NOMO-1 treated with dmso at 0.1 percent for 144 hours (cell line): ENCODE results near the gene TIMP2.
"Not testable (repeated sequence)": the region's sequence is repeated elsewhere in the genome, so short reads cannot be mapped to it uniquely, and the experiment has no call there.

ENCODE experiments used
- DNase-seq: peaks from one replicate; lab custom pipeline; 2025; ENCODE audit not compliant: unreplicated experiment; lab: John Stamatoyannopoulos, UW

TIMP2 gene

DNA sequence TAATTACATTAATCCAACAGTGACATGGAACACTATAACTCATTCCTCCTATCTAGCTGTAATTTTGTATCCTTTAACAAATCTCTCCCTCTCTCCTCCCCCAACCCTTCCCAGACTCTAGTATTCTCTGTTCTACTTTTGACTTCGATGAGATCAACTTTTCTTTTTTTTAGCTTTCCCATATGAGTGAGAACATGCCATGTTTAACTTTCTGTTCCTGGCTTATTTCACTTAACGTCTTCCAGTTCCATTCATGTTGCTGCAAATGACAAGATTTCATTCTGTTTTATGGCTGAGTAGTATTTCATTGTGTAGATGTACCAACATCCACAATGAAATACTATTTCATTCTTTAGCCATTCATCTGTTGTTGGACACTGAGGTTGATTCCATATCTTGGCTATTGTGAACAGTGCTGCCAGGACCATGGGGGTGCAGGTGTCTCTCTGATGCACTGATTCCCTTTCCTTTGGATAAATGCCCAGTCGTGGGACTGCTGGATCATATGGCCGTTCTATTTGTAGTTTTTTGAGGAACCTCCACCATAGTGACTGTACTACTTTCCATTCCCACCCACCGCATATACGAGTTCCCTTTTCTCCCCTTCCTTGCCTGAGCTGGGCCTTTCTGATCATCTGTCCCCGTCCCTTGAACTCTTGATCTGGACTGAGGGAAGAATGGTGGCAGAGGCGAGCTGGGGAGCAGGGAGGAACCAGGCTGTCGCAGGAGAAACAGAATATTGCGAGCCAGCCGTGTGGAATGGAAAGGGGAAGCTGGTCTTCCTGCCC is 14.5 kb downstream of the TIMP2 start:
- peak; percentile 57 for DNase-seq

DNA sequence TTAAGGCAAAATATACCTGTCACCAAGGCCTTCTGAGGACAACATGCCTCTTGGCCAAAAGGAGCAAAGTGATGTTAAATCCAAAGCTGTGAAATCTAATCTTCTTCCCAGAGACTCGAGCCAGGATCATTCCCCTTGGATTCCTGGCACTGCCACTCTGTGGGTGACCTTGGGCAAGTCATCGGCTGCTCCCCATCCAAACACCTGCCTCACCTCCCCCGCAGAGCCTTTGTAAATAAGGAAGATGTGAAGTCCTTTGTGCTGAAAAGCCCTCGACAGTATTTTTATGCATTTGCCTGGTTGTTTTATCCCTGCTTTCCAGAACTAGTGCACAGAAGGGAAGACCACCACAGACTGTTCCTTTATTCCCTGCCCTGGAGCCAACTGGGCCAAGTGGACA is 16.8 kb downstream of the TIMP2 start:
- no peak for DNase-seq

- DNase-seq: no peak
Observed at GRCh38 chr17:78905541-78905940, 19.6 kb downstream of the TIMP2 start.

DNA sequence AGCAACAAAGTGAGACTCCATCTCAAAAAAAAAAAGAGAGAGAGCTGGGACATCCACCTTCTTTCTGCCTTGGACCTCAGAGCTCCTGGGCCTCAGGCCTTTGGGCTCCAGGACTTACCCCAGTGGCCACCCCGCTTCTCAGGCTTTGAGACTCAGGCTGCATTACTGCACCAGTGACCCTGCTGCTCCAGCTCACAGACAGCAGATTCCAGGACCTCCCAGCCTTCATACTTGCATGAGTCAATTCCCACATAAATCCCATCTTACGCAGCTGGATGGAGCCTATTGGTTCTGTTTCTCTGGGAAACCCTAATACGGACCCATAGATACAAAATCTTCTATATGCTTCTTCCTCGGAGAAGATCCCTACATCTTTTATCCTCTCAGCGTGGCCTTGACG is 20.1 kb downstream of the TIMP2 start:
- DNase-seq: no peak

GRCh38 chr17:78904371-78904770 is 20.8 kb downstream of the TIMP2 start:
- DNase-seq: no peak

DNA sequence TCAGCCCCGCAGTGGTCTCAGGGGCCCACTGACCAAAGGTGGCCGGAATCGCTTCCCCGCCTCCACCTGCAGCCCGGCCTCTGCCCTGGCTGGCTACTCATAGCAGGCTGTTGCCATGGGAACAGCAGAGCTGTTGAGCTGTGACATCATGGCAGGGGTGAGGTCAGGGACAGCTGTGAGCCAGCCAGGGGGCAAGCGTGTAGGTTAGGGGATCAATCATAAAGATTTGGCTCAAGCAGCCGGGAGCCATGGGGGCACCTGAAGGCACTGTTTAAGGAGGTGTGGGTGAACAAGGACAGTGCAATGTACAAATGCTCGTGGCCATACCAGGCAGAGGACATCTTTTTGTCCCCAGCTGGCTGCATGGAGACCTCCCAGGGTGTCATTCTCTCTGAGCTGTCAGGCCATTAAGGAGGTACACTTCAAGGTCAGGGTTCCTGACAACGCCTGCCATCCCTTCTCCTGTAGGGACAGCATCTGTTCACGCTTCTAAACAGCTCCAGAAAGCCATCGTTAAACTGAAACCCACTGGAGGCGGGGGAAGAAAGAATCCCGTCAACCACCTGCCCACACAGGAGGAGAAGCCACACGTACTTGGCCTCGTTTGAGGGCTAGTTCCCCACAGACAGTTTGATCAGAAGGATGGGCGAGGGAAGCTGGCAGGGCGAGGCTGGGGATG is 21.9 kb downstream of the TIMP2 start, which contains the start of gene CEP295NL:
Gene CEP295NL, minus strand, starts transcription at position 101 of the 679 bp plus-strand sequence. CDS start 1,373 bp downstream, outside the sequence.
- no peak for DNase-seq

- not testable (repeated sequence) for DNase-seq
Observed at GRCh38 chr17:78902231-78902630, 23.0 kb downstream of the TIMP2 start.

GRCh38 chr17:78901806-78902205 is 23.4 kb downstream of the TIMP2 start:
- no peak for DNase-seq

DNA sequence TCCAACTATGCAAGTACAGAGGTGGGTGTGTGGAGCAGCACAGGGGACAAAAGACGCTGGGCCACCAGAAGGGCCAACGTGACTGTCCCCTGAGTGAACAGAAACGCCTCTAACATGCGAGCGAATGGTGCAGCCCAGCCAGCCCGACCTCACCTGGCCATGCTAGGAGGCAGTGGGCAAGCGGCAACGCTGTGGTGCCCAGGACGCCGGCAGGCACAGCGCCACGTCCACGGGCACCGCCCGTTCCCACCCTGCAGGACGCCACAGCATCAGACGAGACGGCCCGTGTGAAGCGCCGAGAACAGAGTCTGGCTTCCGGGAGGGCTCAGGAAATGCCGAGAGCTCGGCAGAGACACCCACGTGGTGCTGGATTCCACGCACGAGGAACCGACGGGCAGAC is 24.4 kb downstream of the TIMP2 start:
- DNase-seq: no peak

DNA sequence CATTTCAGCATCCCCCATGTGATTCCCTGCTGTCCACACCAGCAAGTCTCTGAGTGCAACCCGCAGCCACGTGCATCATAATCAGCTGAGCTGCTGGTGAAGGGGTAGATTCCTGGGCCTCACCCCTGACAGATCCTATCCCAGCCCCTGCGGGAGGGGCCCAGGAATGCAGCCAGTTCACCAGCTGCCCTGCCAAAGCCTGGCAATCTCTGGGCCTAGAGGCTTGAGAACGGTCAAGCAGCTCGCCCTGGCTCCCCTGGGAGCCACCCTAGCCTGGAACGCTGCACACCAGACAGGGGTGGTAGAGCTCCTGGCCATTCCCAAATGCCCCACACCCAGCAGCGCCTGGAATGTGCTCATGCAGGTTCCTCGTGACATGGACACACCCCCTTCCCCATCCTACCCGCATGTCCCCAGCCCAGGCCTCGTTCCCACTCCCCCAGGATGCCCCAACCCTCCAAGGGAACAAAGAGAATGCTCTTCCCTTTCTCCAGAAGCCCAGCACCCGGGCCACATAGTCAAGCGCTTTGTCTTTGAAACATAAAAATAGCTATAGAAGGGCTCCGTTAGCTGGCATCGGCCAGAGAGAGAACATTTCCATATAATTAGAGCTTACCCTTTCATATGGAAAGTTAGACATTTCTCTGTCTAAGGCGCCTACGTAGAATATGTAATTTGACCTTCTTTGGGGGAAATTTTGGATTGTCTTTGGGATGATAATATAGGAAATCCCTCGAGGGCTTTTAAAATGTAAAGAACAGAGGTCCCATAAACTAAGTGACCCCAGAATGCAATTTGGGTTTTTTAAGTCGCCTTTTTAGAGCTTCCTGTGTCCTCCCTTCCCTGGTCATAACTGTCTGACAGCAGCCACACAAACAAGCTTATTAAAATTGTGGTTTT is 25.6 kb downstream of the TIMP2 start:
- DNase-seq: no peak

DNA sequence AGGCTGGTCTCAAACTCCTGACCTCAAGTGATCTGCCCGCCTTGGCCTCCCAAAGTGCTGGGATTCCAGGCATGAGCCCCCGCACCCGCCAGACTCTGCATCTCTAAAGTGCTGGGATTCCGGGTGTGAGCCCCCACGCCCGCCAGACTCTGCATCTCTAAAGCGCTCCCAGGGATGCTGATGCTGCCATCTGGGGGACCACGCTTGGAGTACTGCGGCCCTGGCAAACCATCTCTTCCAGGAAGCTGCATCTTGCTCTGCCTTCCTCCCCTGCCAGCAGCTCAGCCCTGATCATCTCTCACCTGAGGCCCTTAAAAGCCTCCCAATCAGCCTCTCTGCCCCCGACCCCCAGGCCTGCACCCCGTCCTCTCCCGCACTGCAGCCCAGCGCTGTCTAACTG is 26.2 kb downstream of the TIMP2 start:
- no peak for DNase-seq

GRCh38 chr17:78898075-78898836 is 26.9 kb downstream of the TIMP2 start:
- DNase-seq: no peak

GRCh38 chr17:78897664-78898047 is 27.5 kb downstream of the TIMP2 start:
- no peak for DNase-seq

GRCh38 chr17:78896834-78897663 is 28.1 kb downstream of the TIMP2 start:
- no peak for DNase-seq

GRCh38 chr17:78896091-78896833 is 28.9 kb downstream of the TIMP2 start:
- no peak for DNase-seq

GRCh38 chr17:78895322-78895721 is 29.9 kb downstream of the TIMP2 start:
- no peak for DNase-seq

DNA sequence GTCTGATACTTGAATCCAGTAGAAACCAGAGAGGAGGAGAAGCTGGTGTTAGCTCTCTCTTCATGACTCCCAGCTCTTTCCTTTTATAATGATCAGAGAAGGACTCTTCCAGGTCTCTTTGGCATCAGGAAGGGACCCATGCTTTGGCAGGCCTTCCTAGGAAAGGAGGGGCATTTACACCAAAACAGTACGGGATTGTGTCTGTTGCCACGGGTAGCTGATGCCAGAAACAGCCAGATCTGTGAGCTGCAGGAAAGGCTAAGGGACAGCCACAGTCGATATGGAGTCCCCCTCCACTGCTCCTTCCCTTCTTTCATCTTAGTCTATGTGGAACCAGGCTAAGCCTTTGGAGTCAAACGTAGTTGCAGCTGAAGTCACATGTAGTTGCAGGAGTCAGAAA is 31.5 kb downstream of the TIMP2 start:
- no peak for DNase-seq

GRCh38 chr17:78892936-78893379 is 32.2 kb downstream of the TIMP2 start:
- DNase-seq: peak; percentile 63

DNA sequence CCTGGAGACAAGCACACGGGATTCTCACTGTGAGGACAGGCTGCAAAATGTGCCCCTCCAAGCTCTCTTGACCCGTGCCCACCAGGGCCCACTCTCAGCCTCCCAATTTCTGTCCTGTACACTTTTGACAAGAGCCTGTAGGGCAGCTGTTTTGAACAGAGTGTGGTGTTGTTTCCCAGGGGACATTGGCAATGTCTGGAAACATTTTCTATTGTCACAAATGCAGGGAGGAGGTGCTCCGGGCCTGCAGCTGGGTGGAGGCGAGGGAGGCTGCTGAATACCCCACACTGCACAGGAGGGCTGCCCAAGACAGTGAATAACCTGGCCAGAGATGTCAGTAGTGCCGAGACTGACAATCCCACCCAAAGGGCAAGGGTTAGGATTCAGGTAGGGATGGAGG is 32.7 kb downstream of the TIMP2 start:
- no peak for DNase-seq
